MV-4-11 (cell line): Measurements from ENCODE around the gene SLC35F1.
A peak's percentile ranks its signal among the peaks of the same experiment; 100 is the strongest.
"Not testable (repeated sequence)": the region's sequence is repeated elsewhere in the genome, so short reads cannot be mapped to it uniquely, and the experiment has no call there.

Experiments used
- DNase-seq: peaks from one replicate; lab custom pipeline; 2025; lab: John Stamatoyannopoulos, UW

SLC35F1 gene

GRCh38 chr6:117927866-117928265 is 20.8 kb downstream of the SLC35F1 start:
- DNase-seq: no peak

- peak; percentile 96 for DNase-seq
These were observed 21.8 kb downstream of the SLC35F1 start for GRCh38 chr6:117928833-117929232.

DNA sequence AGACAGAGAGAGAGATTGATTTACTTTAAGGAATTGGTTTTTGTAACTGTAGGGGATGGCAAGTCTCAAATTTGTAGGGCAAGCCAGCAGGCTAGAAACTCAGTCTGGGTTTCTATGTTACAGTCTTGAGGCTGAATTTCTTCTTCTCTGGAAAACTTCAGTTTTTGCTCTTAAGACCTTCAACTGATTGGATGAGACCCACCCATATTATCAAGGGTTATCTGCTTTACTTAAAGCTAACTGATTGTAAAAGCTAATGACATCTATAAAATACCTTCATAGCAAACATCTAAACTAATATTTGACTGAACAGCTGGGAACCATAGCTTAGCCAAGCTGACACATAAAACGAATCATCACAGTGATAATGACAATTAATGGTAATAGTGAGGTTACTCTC is 22.4 kb downstream of the SLC35F1 start:
- peak; percentile 50 for DNase-seq

DNA sequence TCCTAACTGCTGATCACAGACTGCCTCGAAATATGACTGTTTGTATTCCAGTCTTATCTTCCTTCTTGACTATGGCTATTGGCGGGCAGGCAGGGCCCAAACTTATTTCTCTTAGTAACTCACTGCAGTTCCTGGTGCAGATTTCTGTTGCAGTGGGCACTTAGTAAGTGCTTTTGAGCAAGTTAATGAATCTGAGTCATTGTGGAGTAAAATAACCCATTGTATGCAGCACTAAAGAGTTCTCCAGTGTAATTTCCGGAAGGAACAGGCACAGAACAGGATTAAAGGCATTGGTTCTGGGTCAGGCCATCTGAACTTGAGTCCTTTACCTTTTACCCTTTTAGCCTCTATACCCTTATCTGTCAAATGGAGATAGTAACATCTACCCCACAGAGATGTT is 23.6 kb downstream of the SLC35F1 start:
- DNase-seq: no peak

DNA sequence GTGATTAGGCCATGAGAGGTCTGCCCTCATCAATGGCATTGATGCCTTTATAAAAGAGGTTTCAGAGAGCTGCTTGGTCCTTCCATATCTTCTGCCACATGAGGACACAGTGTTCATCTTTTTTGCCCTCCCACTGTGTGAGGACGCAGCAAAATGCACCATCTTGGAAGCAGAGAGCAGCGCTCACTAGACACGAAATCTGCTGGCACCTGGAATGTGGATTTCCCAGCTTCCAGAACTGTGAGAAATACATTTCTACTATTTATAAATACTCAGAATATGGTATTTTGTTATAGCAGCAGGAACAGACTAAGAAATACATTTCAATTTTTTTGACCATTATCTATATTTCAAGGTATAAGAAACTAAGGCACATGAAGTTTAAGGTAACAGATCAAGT is 24.9 kb downstream of the SLC35F1 start:
- no peak for DNase-seq

DNA sequence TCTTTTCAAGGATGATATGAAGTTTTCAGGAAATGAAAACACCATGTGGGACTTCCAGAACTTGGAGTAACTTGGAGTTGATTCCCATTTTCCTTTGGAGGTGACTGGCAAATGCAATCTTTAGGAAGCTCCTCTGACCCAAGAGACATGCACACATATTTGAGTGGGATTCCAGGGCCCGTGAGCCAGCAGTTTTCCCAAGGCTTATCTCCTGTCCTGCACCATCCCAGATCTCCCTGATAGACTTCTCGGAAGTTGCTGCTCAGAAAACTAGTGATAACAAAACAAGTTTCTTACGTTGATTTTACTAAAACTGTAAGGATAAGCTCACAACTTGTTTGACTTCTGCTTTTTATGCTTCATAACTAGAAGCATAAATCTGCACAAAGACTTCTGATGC is 25.6 kb downstream of the SLC35F1 start:
- peak; percentile 4 for DNase-seq

- DNase-seq: no peak
These were observed 26.4 kb downstream of the SLC35F1 start for GRCh38 chr6:117933471-117933870.

- DNase-seq: no peak
These were observed 31.4 kb downstream of the SLC35F1 start for GRCh38 chr6:117938311-117938995.

DNA sequence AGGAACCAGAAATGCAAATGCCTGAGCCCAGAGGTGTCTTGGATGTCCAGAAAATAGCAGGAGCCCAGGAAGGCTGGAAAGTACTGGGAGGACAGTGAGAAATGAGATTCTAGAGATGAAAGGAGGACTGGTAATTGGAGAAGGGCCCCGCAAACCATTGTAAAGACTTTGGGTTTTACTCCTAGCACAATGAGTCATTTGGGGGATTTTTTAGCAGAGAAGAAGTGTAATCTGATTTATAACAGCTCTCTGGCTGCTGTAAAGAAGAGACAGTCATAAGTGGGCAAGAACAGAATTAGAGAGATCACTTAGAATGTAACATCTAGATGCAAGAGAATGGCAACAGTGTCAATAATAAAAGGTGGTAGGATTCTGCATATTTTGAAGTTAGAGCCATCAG is 40.2 kb downstream of the SLC35F1 start:
- no peak for DNase-seq

- no peak for DNase-seq
These were observed 44.7 kb downstream of the SLC35F1 start for GRCh38 chr6:117951783-117952182.

- peak; percentile 62 for DNase-seq
These were observed 48.7 kb downstream of the SLC35F1 start for GRCh38 chr6:117955684-117956256.

DNA sequence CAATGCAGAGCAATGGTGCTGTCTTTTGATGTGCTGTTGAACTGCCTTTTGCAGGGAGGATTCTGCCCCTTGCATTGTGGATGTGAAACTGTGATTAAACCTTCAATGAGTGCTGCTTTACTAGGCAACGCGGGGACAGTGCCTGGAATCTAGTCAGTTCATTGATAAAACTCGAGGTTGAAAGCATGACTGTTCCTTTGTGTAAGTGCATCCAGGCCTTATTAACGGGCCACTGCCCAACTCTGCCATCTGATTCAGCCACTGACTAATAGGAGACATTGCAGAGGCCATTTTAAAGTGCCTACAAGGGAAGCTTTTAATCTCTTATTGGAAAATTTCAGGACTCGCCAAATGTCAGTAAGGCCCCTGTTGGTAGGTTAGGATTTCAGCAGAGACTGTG is 49.3 kb downstream of the SLC35F1 start:
- peak; percentile 54 for DNase-seq

GRCh38 chr6:117958536-117958935 is 51.5 kb downstream of the SLC35F1 start:
- peak; percentile 5 for DNase-seq

- no peak for DNase-seq
These were observed 53.8 kb downstream of the SLC35F1 start for GRCh38 chr6:117960877-117961276.

DNA sequence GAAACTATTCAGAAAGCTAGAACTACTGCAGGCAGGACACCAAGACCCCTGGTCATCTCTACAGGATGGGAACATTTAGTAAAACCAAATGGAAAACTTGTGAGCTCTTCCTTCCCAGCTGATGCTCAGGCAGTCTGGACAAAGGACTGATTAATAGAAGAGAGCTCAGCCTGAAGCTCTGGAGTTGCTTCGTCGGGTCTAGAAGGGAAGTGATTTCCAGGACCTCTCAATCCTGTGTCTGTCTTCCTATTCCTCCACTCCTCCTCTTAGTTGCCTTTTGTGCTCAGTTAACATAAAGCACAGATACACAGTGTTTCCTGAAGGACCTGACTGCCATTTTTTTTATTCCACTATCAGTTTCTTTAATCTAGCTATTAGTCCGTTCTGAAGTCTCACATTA is 54.2 kb downstream of the SLC35F1 start:
- DNase-seq: no peak

- not testable (repeated sequence) for DNase-seq
These were observed 58.7 kb downstream of the SLC35F1 start for GRCh38 chr6:117965763-117966162.

DNA sequence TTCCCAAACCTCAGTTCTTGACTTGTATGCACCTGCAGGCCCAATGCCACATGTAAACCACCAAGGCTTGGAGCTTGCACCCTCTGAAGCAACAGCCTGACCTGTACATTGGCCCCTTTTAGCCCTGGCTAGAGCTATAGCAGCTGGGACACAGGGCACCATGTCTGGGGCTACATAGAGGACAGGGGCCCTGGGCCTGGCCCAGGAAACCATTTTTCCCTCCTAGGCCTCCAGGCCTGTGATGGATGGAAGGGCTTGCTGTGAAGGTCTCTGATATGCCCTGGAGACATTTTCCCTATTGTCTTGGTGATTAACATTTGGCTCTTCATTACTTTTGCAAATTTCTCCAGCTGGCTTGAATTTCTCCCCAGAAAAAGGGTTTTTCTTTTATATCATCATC is 64.6 kb downstream of the SLC35F1 start:
- no peak for DNase-seq

GRCh38 chr6:117974914-117975627 is 68.0 kb downstream of the SLC35F1 start:
- no peak for DNase-seq

DNA sequence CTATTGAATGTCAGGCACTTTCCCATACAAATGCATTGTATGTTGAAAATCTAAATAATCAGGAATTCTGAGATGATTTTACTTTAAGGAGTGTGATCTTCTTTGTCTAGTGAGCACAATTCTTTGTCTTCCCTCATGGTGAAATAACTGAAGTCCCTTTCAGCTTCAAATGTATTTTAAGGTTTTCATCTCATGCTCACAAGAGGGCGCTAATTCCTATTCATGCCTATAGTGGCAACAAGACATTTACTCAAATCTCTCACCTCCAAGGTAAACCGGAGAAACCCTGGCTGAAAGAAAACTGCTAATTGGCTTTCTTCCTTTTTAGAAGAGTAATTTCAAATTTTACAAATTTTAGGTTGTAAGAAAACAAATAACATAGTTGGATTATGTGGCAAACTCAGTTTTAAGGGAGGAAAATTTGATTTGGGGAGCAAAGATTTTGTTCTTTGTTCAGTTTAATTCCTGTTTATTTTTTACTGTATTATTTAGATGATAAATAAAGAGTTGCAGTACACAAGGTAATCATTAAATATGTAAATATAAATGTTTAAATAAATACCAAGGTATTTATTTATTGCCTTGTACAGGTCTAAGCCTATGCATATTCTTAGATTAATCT is 69.1 kb downstream of the SLC35F1 start:
- DNase-seq: peak; percentile 46

DNA sequence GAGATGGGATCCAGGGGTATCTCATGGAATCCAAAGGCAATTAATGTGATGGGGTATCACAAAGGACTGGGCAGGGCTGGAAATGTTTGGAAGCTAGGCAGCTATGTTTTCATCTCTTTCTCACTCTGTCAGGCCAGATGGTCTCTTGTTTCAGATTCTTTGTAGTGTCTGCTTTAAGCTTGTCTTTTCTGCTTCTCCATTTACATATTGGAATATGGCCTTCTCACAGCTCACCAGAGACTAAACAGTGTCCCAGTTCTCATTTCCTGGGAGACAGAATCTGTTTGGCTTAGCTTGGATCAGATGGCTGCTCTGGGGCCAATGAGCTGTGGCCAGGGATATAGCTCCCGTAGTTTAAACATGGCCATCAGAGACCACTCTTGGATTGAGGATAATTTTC is 78.9 kb downstream of the SLC35F1 start:
- no peak for DNase-seq

DNA sequence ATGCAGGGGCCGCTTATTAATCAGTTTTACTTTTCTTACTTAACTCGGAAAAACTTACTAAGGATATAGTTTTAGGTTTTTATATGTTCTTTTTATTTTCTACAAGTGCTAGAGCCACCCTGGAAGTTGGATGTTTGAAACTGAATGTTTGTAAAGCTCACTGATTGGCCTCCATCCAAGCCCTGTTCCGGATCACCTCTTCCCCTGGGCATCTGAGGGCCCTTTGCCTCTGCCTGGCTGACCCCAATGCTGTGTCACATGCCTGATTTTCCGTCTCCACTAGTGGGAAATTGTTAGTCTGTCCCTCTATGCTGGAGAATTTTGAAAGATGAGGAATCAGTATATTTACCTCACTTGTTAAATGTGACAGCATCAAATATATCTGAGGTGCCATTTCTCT is 79.3 kb downstream of the SLC35F1 start:
- DNase-seq: no peak

GRCh38 chr6:117989086-117989485 is 82.0 kb downstream of the SLC35F1 start:
- DNase-seq: no peak

DNA sequence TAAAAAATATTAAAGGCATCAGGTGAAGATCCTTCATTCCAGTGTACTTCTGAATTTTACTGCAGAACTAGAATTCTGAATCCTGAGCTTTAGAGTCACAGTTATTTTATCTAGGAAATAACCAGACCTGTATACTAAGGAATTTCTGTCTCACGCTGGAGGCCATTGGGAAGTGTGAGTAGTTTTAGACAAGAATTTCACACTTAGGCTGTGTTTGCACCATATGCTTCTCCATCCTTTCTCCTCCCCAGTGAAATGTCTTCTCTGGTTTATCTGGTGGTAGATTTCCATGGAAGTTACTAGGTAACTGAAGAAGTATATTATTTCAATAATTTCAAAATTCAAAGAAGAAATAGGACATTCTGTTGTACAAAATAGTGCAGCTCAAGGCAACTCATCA is 83.1 kb downstream of the SLC35F1 start:
- no peak for DNase-seq
